GM19455 (cell line): ENCODE results near the gene DDX49.

Experiments used
- ATAC-seq: cut with Tn5 transposase; IDR thresholded peaks from one replicate; pipeline ENCODE4 v1.9.1; 2021; ENCODE audit not compliant: unreplicated experiment

The DDX49 gene

DNA sequence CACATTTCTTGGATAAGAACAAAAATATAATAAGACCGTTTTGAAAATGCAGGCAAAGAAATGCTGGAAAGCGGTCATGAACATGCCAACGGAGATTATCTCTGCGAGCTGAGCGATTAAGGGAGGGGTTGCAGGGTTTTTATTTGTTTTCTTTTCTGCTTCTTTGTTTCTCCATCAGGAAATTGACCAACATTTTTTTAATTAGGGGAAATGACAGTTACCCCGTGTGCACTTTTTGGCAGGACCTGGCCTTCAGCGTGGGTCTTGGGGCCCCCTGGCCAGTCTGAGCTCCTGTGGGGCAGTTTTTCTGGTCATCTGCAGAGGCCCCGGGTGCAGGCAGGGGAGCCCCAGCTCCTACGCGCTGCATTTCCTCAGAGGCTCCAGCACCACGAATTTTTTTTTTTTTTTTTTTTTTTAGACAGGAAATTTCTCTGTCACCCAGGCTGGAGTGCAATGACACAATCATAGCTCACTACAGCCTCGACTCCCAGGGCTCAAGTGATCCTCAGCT, 52.8 kb downstream of the DDX49 start:
- no peak for ATAC-seq

DNA sequence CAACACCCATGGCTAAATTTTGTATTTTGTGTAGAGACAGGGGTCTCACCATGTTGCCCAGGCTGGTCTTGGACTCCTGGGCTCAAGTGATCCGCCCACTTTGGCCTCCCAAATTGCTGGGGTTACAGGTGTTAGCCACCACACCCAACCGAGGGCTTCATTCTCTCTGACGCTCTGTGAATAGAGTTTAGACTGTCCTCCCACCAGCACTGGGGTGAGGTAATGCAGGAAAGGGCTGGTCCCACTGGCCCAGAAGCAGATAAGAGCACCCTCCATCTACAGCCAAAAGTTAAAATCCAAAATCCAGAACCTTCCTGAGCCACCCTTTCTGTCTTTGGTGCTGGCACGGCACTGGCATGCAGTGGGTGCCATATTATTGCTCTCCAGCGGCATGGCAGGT, 53.3 kb downstream of the DDX49 start:
- no peak for ATAC-seq

GRCh38 chr19:18975011-18975410, 55.5 kb downstream of the DDX49 start:
- no peak for ATAC-seq

DNA sequence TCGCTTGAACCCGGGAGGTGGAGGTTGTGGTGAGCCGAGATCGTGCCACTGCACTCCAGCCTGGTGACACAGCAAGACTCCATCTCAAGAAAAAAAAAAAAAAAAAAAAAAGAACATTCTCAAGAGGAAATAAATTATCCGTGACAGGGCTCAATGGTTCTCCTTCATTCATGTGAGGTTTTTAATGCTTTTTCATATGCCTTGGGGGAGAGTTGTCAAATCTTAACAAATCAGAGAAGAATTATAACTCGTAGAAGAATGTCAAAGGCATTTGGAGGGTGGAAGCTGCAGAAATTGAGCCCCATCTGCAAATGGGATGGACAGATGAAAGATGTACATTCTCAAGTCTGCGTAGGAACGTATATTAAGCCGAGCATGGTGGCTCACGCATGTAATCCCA, 56.4 kb downstream of the DDX49 start:
- ATAC-seq, result no peak
